Measurements from ENCODE around the gene CLEC2L.

CLEC2L gene

GRCh38 chr7:139576179-139576973 is 52.9 kb downstream of the CLEC2L start:
- no peak for DNase-seq

GRCh38 chr7:139580435-139580834 is 57.0 kb downstream of the CLEC2L start:
- DNase-seq = no peak

GRCh38 chr7:139582130-139582650 is 58.7 kb downstream of the CLEC2L start:
- no peak for DNase-seq

- DNase-seq = no peak
These were observed 59.2 kb downstream of the CLEC2L start for GRCh38 chr7:139582671-139583155.

- DNase-seq = no peak
These were observed 60.5 kb downstream of the CLEC2L start for GRCh38 chr7:139583826-139584553.

- DNase-seq = no peak
These were observed 61.6 kb downstream of the CLEC2L start for GRCh38 chr7:139585042-139585441.

- DNase-seq = no peak
These were observed 62.8 kb downstream of the CLEC2L start for GRCh38 chr7:139586286-139586685.

GRCh38 chr7:139587535-139587934 is 64.0 kb downstream of the CLEC2L start:
- DNase-seq = no peak

- DNase-seq = no peak
These were observed 65.1 kb downstream of the CLEC2L start for GRCh38 chr7:139588632-139589031.

GRCh38 chr7:139589474-139589873 is 66.0 kb downstream of the CLEC2L start:
- DNase-seq = no peak

- DNase-seq = no peak
These were observed 68.2 kb downstream of the CLEC2L start for GRCh38 chr7:139591550-139592195.

- no peak for DNase-seq
These were observed 69.4 kb downstream of the CLEC2L start for GRCh38 chr7:139592801-139593461.

- no peak for DNase-seq
These were observed 70.6 kb downstream of the CLEC2L start for GRCh38 chr7:139594090-139594489.

Data from effector CD8-positive, alpha-beta T cell (primary cell).